ENCODE data around the gene RASSF7.

Gene RASSF7

DNA sequence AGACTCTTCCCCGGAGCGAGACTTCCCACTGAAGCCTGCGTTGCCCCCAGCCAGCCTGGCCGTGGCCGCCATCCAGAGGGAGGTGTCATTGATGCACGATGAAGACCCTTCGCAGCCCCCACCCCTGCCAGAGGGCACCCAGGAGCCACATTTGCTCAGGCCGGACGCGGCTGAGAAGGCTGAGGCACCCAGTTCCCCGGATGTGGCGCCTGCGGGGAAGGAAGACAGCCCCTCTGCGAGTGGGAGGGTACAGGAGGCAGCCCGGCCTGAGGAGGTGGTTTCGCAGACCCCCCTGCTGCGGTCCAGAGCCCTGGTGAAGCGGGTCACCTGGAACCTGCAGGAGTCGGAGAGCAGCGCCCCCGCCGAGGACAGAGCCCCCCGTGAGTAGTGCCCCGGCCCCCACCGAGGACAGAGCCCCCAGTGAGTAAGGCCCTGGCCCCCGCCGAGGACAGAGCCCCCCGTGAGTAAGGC, 48.6 kb downstream of the RASSF7 start:
- no peak overlapping the region for H3K27ac ChIP-seq (ENCODE audit: low read depth, low read length)
- peaks cover 87% of the 10 kb centered on the region for H3K36me3 ChIP-seq (ENCODE audit: insufficient read depth, low read length)
- WGBS: 97% methylated on average over 28 of the region's 28 CpGs

DNA sequence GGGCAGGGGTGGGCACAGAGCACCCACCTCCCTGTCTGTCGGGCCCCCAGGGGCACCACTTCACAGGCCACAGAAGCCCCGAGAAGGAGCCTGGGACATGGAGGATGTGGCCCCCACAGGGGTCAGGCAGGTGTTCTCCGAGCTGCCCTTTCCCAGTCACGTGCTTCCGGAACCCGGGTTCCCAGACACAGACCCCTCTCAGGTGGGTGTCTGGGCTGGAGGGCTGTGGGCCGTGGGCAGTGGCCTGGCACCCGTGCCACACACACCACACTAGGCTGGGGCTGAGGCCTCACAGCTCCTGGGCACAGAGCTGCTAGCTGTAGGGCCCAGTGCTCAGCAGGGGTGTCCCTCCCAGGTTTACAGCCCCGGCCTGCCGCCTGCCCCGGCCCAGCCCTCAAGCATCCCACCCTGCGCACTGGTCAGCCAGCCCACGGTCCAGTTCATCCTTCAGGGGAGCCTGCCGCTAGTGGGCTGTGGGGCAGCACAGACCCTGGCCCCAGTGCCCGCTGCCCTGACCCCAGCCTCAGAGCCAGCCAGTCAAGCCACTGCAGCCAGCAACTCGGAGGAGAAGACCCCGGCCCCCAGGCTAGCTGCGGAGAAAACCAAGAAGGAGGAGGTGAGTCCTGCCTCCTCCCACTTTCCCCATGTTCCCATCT, 49.5 kb downstream of the RASSF7 start:
- H3K9ac ChIP-seq (ENCODE audit: low read depth, low read length): no peak overlapping the region
- H3K4me1 ChIP-seq (ENCODE audit: insufficient read depth, low read length): no peaks in the 10 kb centered on the region
- WGBS: 97% methylated on average over 17 of the region's 18 CpGs
- H3K27me3 ChIP-seq (ENCODE audit: insufficient read depth, low read length): no peaks in the 10 kb centered on the region
- H3K4me3 ChIP-seq (ENCODE audit: low read length): no peak overlapping the region
- no peaks in the 10 kb centered on the region for H3K9me3 ChIP-seq (ENCODE audit: insufficient read depth, low read depth, low read length)
- peaks cover 81% of the 10 kb centered on the region for H3K36me3 ChIP-seq (ENCODE audit: insufficient read depth, low read length)
- H3K27ac ChIP-seq (ENCODE audit: low read depth, low read length): no peak overlapping the region

More for the DNA sequence above, 48.6 kb downstream of the RASSF7 start:
- H3K4me1 ChIP-seq (ENCODE audit: insufficient read depth, low read length): no peaks in the 10 kb centered on the region
- H3K9me3 ChIP-seq (ENCODE audit: insufficient read depth, low read depth, low read length): no peaks in the 10 kb centered on the region
- no peak overlapping the region for H3K9ac ChIP-seq (ENCODE audit: low read depth, low read length)
- no peaks in the 10 kb centered on the region for H3K27me3 ChIP-seq (ENCODE audit: insufficient read depth, low read length)
- H3K4me3 ChIP-seq (ENCODE audit: low read length): no peak overlapping the region

DNA sequence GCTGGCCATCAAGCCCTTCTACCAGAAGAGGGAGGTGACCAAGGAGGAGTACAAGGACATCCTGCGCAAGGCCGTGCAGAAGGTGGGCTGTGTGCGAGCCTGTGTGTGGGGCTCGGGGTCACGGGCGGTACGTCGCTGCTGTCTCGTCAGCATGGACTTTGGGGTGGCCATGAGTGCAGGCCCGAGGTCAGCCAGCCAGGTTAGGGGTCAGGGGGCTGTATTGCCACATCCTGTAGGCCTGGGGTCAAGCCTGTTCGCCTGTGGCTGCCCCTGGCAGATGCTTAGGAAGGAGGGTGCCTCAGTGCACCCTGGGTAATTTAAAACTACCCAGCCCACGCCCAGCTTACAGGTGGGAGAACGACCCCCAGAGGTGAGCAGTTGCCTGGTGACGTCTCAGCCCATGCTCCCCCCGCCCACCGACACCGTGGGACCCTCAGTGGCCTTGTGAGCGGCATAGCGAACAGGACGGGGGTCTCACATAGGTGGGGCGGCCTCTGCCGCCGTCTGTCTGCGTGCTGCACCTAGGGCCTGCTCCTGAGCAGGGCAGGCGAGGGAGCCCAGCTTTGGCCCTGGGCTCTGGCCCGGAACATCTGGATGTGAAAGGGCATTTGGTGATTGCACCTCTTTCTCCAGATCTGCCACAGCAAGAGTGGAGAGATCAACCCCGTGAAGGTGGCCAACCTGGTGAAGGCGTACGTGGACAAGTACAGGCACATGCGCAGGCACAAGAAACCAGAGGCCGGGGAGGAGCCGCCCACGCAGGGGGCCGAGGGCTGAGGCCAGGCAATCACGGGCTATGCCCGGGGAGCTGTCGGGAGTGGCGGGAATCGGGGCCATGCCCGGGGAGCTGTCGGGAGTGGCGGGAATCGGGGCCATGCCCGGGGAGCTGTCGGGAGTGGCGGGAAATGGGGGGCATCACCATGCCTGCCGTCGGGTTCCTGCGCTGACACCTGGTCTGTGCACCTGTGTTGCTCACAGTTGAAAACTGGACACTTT, 50.5 kb downstream of the RASSF7 start:
- peaks cover 71% of the 10 kb centered on the region for H3K36me3 ChIP-seq (ENCODE audit: insufficient read depth, low read length)

DNA sequence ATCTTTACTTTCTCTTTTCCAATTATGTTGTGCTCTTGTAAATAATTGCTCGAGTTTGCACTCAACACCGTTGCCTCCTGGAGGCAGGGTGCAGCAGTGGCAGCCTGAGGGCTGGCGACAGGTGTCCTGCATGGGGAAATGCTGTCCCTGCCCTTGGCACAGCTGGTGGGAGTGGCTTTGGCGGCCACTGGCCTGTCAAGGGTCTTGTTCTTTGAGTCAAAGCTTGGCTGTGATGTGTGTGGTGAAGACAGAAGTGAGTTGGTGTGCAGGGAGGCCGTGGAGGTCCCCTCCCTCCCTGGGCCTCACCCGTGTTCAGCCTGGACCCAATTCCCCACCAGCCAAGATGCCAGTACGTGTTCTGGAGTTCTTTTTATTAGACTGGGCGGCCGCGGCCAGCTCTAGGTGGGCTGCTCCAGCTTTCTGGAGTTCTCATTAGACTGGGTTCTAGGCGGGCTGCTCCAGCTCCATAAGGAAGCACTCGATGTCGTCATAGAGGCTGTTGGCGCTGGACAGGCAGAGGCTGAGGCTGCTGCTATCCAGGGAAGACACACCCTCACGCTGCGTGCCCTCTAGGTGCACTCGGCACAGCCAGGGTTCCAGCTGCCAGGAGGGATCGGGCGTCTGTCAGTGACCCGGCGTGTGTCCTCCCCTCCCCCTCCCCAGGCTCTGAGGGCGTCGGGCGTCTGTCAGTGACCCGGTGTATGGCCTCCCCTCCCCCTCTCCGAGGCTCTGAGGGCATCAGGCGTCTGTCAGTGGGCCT, 51.6 kb downstream of the RASSF7 start:
- 88% methylated on average over 27 of the region's 27 CpGs for WGBS
- Histone ChIP-seq H3K27ac (ENCODE audit: low read depth, low read length) (no peak overlapping the region; the same call in 1 of the 2 replicates), H3K36me3 (ENCODE audit: insufficient read depth, low read length) (peaks cover 61% of the 10 kb centered on the region), H3K4me3 (ENCODE audit: low read length) (no peak overlapping the region), H3K9ac (ENCODE audit: low read depth, low read length) (no peak overlapping the region), H3K4me1 (ENCODE audit: insufficient read depth, low read length) (peaks cover 2% of the 10 kb centered on the region; the same call in 1 of the 2 replicates), H3K27me3 (ENCODE audit: insufficient read depth, low read length) (no peaks in the 10 kb centered on the region), H3K9me3 (ENCODE audit: insufficient read depth, low read depth, low read length) (no peaks in the 10 kb centered on the region)

More for the DNA sequence above, 50.5 kb downstream of the RASSF7 start:
- H3K27me3 ChIP-seq (ENCODE audit: insufficient read depth, low read length): no peaks in the 10 kb centered on the region
- H3K27ac ChIP-seq (ENCODE audit: low read depth, low read length): no peak overlapping the region
- no peak overlapping the region for H3K4me3 ChIP-seq (ENCODE audit: low read length)
- H3K9me3 ChIP-seq (ENCODE audit: insufficient read depth, low read depth, low read length): no peaks in the 10 kb centered on the region
- WGBS: 96% methylated on average over 46 of the region's 49 CpGs
- no peak overlapping the region for H3K9ac ChIP-seq (ENCODE audit: low read depth, low read length)
- H3K4me1 ChIP-seq (ENCODE audit: insufficient read depth, low read length): peaks cover 2% of the 10 kb centered on the region; the same call in 1 of the 2 replicates

- Histone ChIP-seq H3K27ac (ENCODE audit: low read depth, low read length) (no peak overlapping the region; the same call in 1 of the 2 replicates), H3K4me1 (ENCODE audit: insufficient read depth, low read length) (peaks cover 2% of the 10 kb centered on the region; the same call in 1 of the 2 replicates), H3K9me3 (ENCODE audit: insufficient read depth, low read depth, low read length) (no peaks in the 10 kb centered on the region), H3K36me3 (ENCODE audit: insufficient read depth, low read length) (peaks cover 55% of the 10 kb centered on the region), H3K9ac (ENCODE audit: low read depth, low read length) (no peak overlapping the region), H3K27me3 (ENCODE audit: insufficient read depth, low read length) (no peaks in the 10 kb centered on the region), H3K4me3 (ENCODE audit: low read length) (no peak overlapping the region)
- WGBS: 95% methylated on average over 10 of the region's 10 CpGs
These were observed 52.2 kb downstream of the RASSF7 start for GRCh38 chr11:612961-613300.

GRCh38 chr11:613369-613968, 52.7 kb downstream of the RASSF7 start:
- H3K9ac ChIP-seq (ENCODE audit: low read depth, low read length): no peak overlapping the region
- WGBS: 34% methylated on average over 34 of the region's 36 CpGs
- H3K27me3 ChIP-seq (ENCODE audit: insufficient read depth, low read length): no peaks in the 10 kb centered on the region
- H3K36me3 ChIP-seq (ENCODE audit: insufficient read depth, low read length): peaks cover 55% of the 10 kb centered on the region
- peaks cover 2% of the 10 kb centered on the region; the same call in 1 of the 2 replicates for H3K4me1 ChIP-seq (ENCODE audit: insufficient read depth, low read length)
- no peak overlapping the region; the same call in 1 of the 2 replicates for H3K27ac ChIP-seq (ENCODE audit: low read depth, low read length)
- H3K4me3 ChIP-seq (ENCODE audit: low read length): no peak overlapping the region
- no peaks in the 10 kb centered on the region for H3K9me3 ChIP-seq (ENCODE audit: insufficient read depth, low read depth, low read length)

Data from HUES64 (cell line).